ENCODE measurements around the gene ATG2B. TPM values are rescaled to one million over a fixed set of nuclear protein-coding genes. Genes with fewer than 3 reads are reported as not detected.
A peak's percentile ranks its signal among the peaks of the same experiment; 100 is the strongest.

Gene ATG2B
- total RNA-seq, 2 donors from 2014 or later, result 13.6 to 20.8 TPM

- Histone ChIP-seq H3K27me3 (no peaks in the 10 kb centered on the region), H3K9ac (ENCODE audit: low read depth in 2 of 2, low read length in 2 of 2) (peak overlapping the region; percentile 95 to 99), H3K36me3 (no peaks in the 10 kb centered on the region), H3K9me3 (no peaks in the 10 kb centered on the region), H3K4me3 (peak overlapping the region; percentile 78), H3K4me1 (peaks cover 8% of the 10 kb centered on the region), H3K27ac (peak overlapping the region; percentile 95)
- DNase-seq, result peak; percentile 81
- intact Hi-C loops (cut with DNase I), result loop anchor here (10.0 kb wide), 1 partner anchor 62 kb away; no protein-coding TSS in a partner anchor
- no peak for TF ChIP-seq CTCF (IDR thresholded peaks at IDR 0.05)
Observed at GRCh38 chr14:96362071-96362964, 823 bp downstream of the ATG2B start.

GRCh38 chr14:96359959-96360358 is 3.2 kb downstream of the ATG2B start:
- peaks cover 8% of the 10 kb centered on the region for H3K4me1 ChIP-seq
- no peak for TF ChIP-seq CTCF (IDR thresholded peaks at IDR 0.05)
- H3K27ac ChIP-seq, result no peak overlapping the region
- no peak overlapping the region for H3K9ac ChIP-seq (ENCODE audit: low read depth in 2 of 2, low read length in 2 of 2)
- DNase-seq, result no peak
- no peaks in the 10 kb centered on the region for H3K36me3 ChIP-seq
- H3K4me3 ChIP-seq, result no peak overlapping the region
- intact Hi-C loops (cut with DNase I), result loop anchor here (10.0 kb wide), 1 partner anchor 65 kb away; no protein-coding TSS in a partner anchor
- H3K27me3 ChIP-seq, result no peaks in the 10 kb centered on the region
- no peaks in the 10 kb centered on the region for H3K9me3 ChIP-seq

- intact Hi-C loops (cut with DNase I), result no loop called here
Observed at GRCh38 chr14:96357216-96357615, 5.9 kb downstream of the ATG2B start.

DNA sequence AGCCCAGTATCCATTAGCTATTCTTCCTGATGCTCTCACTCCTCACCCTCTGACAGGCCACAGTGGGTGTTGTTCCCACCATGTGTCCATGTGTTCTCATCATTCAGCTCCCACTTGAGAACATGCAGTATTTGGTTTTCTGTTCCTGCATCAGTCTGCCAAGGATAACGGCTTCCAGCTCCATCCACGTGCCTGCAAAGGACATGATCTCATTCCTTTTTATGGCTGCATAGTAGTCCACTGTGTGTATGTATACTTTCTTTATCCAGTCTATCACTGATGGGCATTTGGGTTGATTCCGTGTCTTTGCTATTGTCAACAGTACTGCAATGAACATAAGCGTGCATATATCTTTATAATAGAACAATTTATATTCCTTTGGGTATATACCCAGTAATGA is 8.9 kb downstream of the ATG2B start:
- Histone ChIP-seq H3K27me3 (no peaks in the 10 kb centered on the region), H3K9me3 (no peaks in the 10 kb centered on the region), H3K27ac (no peak overlapping the region), H3K36me3 (no peaks in the 10 kb centered on the region), H3K4me3 (no peak overlapping the region), H3K4me1 (no peaks in the 10 kb centered on the region), H3K9ac (ENCODE audit: low read depth in 2 of 2, low read length in 2 of 2) (no peak overlapping the region)
- TF ChIP-seq CTCF (IDR thresholded peaks at IDR 0.05), result no peak
- intact Hi-C loops (cut with DNase I), result no loop called here
- DNase-seq, result no peak

More at GRCh38 chr14:96357216-96357615, 5.9 kb downstream of the ATG2B start:
- H3K4me3 ChIP-seq, result no peak overlapping the region
- no peak for DNase-seq
- H3K4me1 ChIP-seq, result peaks cover 8% of the 10 kb centered on the region
- H3K27ac ChIP-seq, result no peak overlapping the region
- H3K27me3 ChIP-seq, result no peaks in the 10 kb centered on the region
- no peaks in the 10 kb centered on the region for H3K9me3 ChIP-seq
- no peak overlapping the region for H3K9ac ChIP-seq (ENCODE audit: low read depth in 2 of 2, low read length in 2 of 2)
- TF ChIP-seq CTCF (IDR thresholded peaks at IDR 0.05), result no peak
- H3K36me3 ChIP-seq, result no peaks in the 10 kb centered on the region

- no peak for TF ChIP-seq CTCF (IDR thresholded peaks at IDR 0.05)
- no peaks in the 10 kb centered on the region for H3K27me3 ChIP-seq
- intact Hi-C loops (cut with DNase I), result no loop called here
Observed at GRCh38 chr14:96352708-96353107, 10.4 kb downstream of the ATG2B start.

More at GRCh38 chr14:96352708-96353107, 10.4 kb downstream of the ATG2B start:
- Histone ChIP-seq H3K4me1 (no peaks in the 10 kb centered on the region), H3K9ac (ENCODE audit: low read depth in 2 of 2, low read length in 2 of 2) (no peak overlapping the region), H3K9me3 (no peaks in the 10 kb centered on the region), H3K36me3 (no peaks in the 10 kb centered on the region), H3K27ac (no peak overlapping the region), H3K4me3 (no peak overlapping the region)
- no peak for DNase-seq

Measured in colonic mucosa (tissue), 4 donors.